HAP-1 (cell line): ENCODE data around the gene DCAF4.

Experiments used
- DNase-seq, 2 experiments: peaks; one replicate each; pipeline ENCODE4 v3.0.0-alpha.2; 2016 to 2020; ENCODE audit warnings: low spot score in 2 of 2
- H3K27me3 ChIP-seq: fragments of 250-450 bp; sonication (Bioruptor Pico); 2 replicates; pipeline ENCODE4 v1.5.1; 2020; ENCODE audit warnings: low read depth, mild to moderate bottlenecking, moderate library complexity
- H3K36me3 ChIP-seq: fragments of 250-450 bp; sonication (Bioruptor Pico); replicated peaks from 2 replicates; pipeline ENCODE4 v1.5.1; 2020; ENCODE audit warnings: mild to moderate bottlenecking
- H3K4me1 ChIP-seq: fragments of 250-450 bp; sonication (Bioruptor Pico); 2 replicates; pipeline ENCODE4 v1.5.1; 2020; ENCODE audit warnings: mild to moderate bottlenecking
- H3K4me3 ChIP-seq: fragments of 250-450 bp; sonication (Bioruptor Pico); 2 replicates; pipeline ENCODE4 v1.5.1; 2020; ENCODE audit warnings: mild to moderate bottlenecking, moderate library complexity
- H3K9me3 ChIP-seq: fragments of 250-450 bp; sonication (Bioruptor Pico); 2 replicates; pipeline ENCODE4 v1.5.1; 2020; ENCODE audit warnings: mild to moderate bottlenecking, moderate library complexity
- in situ Hi-C: fragments of 300-500 bp; cut with MboI; formaldehyde crosslinking; loops from 3 replicates; pipeline ENCODE4 v1.14.3; 2020; ENCODE audit warnings: low sequenced_read_pairs, inconsistent platforms, mixed read lengths

DCAF4 gene

GRCh38 chr14:72904218-72904617 lies 22.0 kb upstream of the DCAF4 start:
- H3K27me3 ChIP-seq = no peaks in the 10 kb centered on the region
- in situ Hi-C loops = no loop called here
- H3K9me3 ChIP-seq = no peaks in the 10 kb centered on the region
- peaks cover 15% of the 10 kb centered on the region for H3K4me1 ChIP-seq
- H3K36me3 ChIP-seq = no peaks in the 10 kb centered on the region
- no peak overlapping the region for H3K4me3 ChIP-seq
- no peak for DNase-seq

- peak; percentile 60 to 70 for DNase-seq
- Histone ChIP-seq H3K36me3 (no peaks in the 10 kb centered on the region), H3K9me3 (no peaks in the 10 kb centered on the region), H3K4me3 (no peak overlapping the region), H3K4me1 (peaks cover 15% of the 10 kb centered on the region), H3K27me3 (no peaks in the 10 kb centered on the region)
- in situ Hi-C loops = no loop called here
Measured at GRCh38 chr14:72904840-72905561, 21.3 kb upstream of the DCAF4 start.

- no peaks in the 10 kb centered on the region for H3K27me3 ChIP-seq
- H3K36me3 ChIP-seq = no peaks in the 10 kb centered on the region
- H3K4me3 ChIP-seq = no peak overlapping the region
- DNase-seq = no peak
- in situ Hi-C loops = no loop called here
- peaks cover 15% of the 10 kb centered on the region for H3K4me1 ChIP-seq
- no peaks in the 10 kb centered on the region for H3K9me3 ChIP-seq
Measured at GRCh38 chr14:72906316-72906715, 19.9 kb upstream of the DCAF4 start.

GRCh38 chr14:72906879-72907278 lies 19.4 kb upstream of the DCAF4 start:
- Histone ChIP-seq H3K27me3 (no peaks in the 10 kb centered on the region), H3K4me1 (peaks cover 15% of the 10 kb centered on the region), H3K9me3 (no peaks in the 10 kb centered on the region), H3K36me3 (no peaks in the 10 kb centered on the region), H3K4me3 (no peak overlapping the region)
- in situ Hi-C loops = no loop called here
- DNase-seq = no peak

GRCh38 chr14:72907886-72908285 lies 18.4 kb upstream of the DCAF4 start:
- H3K27me3 ChIP-seq = no peaks in the 10 kb centered on the region
- H3K4me3 ChIP-seq = no peak overlapping the region
- in situ Hi-C loops = no loop called here
- no peaks in the 10 kb centered on the region for H3K9me3 ChIP-seq
- no peaks in the 10 kb centered on the region for H3K36me3 ChIP-seq
- peaks cover 15% of the 10 kb centered on the region for H3K4me1 ChIP-seq
- peak; percentile 32 to 40 for DNase-seq

- Histone ChIP-seq H3K9me3 (no peaks in the 10 kb centered on the region), H3K27me3 (no peaks in the 10 kb centered on the region), H3K4me1 (peaks cover 15% of the 10 kb centered on the region), H3K36me3 (no peaks in the 10 kb centered on the region), H3K4me3 (no peak overlapping the region)
- in situ Hi-C loops = no loop called here
- no peak for DNase-seq
Measured at GRCh38 chr14:72909163-72909562, 17.1 kb upstream of the DCAF4 start.

GRCh38 chr14:72913809-72914208 lies 12.5 kb upstream of the DCAF4 start:
- in situ Hi-C loops = no loop called here
- no peaks in the 10 kb centered on the region for H3K4me1 ChIP-seq
- DNase-seq = no peak
- H3K36me3 ChIP-seq = no peaks in the 10 kb centered on the region
- 0 out of 2 replicates have a peak, but pooled peaks cover 3% of the 10 kb centered on the region for H3K27me3 ChIP-seq
- H3K4me3 ChIP-seq = no peak overlapping the region
- no peaks in the 10 kb centered on the region for H3K9me3 ChIP-seq

GRCh38 chr14:72916174-72916573 lies 10.1 kb upstream of the DCAF4 start:
- 0 out of 2 replicates have a peak, but pooled peaks cover 6% of the 10 kb centered on the region for H3K27me3 ChIP-seq
- no peaks in the 10 kb centered on the region for H3K9me3 ChIP-seq
- H3K4me1 ChIP-seq = no peaks in the 10 kb centered on the region
- in situ Hi-C loops = no loop called here
- DNase-seq = no peak
- no peak overlapping the region for H3K4me3 ChIP-seq
- H3K36me3 ChIP-seq = no peaks in the 10 kb centered on the region

GRCh38 chr14:72917094-72917802 lies 9.0 kb upstream of the DCAF4 start:
- peaks cover 6% of the 10 kb centered on the region; the same call in 1 of the 2 replicates for H3K27me3 ChIP-seq
- no peaks in the 10 kb centered on the region for H3K4me1 ChIP-seq

GRCh38 chr14:72920008-72920407 lies 6.3 kb upstream of the DCAF4 start:
- DNase-seq = no peak
- no peaks in the 10 kb centered on the region for H3K9me3 ChIP-seq
- in situ Hi-C loops = no loop called here
- H3K27me3 ChIP-seq = peaks cover 6% of the 10 kb centered on the region; the same call in 1 of the 2 replicates
- H3K4me3 ChIP-seq = no peak overlapping the region
- H3K36me3 ChIP-seq = no peaks in the 10 kb centered on the region
- no peaks in the 10 kb centered on the region for H3K4me1 ChIP-seq

More at GRCh38 chr14:72917094-72917802, 9.0 kb upstream of the DCAF4 start:
- no peak for DNase-seq
- no peaks in the 10 kb centered on the region for H3K9me3 ChIP-seq
- no peaks in the 10 kb centered on the region for H3K36me3 ChIP-seq
- H3K4me3 ChIP-seq = no peak overlapping the region
- in situ Hi-C loops = no loop called here

- no peak for DNase-seq
- Histone ChIP-seq H3K27me3 (peaks cover 6% of the 10 kb centered on the region; the same call in 1 of the 2 replicates), H3K9me3 (no peaks in the 10 kb centered on the region), H3K36me3 (no peaks in the 10 kb centered on the region), H3K4me3 (no peak overlapping the region), H3K4me1 (peaks cover 3% of the 10 kb centered on the region; the same call in 1 of the 2 replicates)
- in situ Hi-C loops = no loop called here
Measured at GRCh38 chr14:72921396-72921795, 4.9 kb upstream of the DCAF4 start.

- Histone ChIP-seq H3K4me1 (peaks cover 7% of the 10 kb centered on the region; the same call in 1 of the 2 replicates), H3K27me3 (peaks cover 3% of the 10 kb centered on the region; the same call in 1 of the 2 replicates), H3K9me3 (no peaks in the 10 kb centered on the region), H3K4me3 (no peak overlapping the region), H3K36me3 (no peaks in the 10 kb centered on the region)
- DNase-seq = no peak
- in situ Hi-C loops = no loop called here
Measured at GRCh38 chr14:72924337-72924736, 1.9 kb upstream of the DCAF4 start.

- Histone ChIP-seq H3K4me3 (no peak overlapping the region), H3K36me3 (no peaks in the 10 kb centered on the region), H3K9me3 (no peaks in the 10 kb centered on the region), H3K4me1 (peaks cover 7% of the 10 kb centered on the region; the same call in 1 of the 2 replicates), H3K27me3 (peaks cover under 1% of the 10 kb centered on the region; the same call in 1 of the 2 replicates)
- DNase-seq = no peak
- in situ Hi-C loops = no loop called here
Measured at GRCh38 chr14:72925171-72925759, 999 bp upstream of the DCAF4 start.

- H3K9me3 ChIP-seq = no peaks in the 10 kb centered on the region
- in situ Hi-C loops = no loop called here
- H3K4me1 ChIP-seq = peaks cover 7% of the 10 kb centered on the region; the same call in 1 of the 2 replicates
- H3K27me3 ChIP-seq = no peaks in the 10 kb centered on the region; the same call in 1 of the 2 replicates
- H3K36me3 ChIP-seq = no peaks in the 10 kb centered on the region
- no peak for DNase-seq
- peak overlapping the region; percentile 52 for H3K4me3 ChIP-seq
Measured at GRCh38 chr14:72925815-72926291, 411 bp upstream of the DCAF4 start.
